ENCODE data around the gene DIDO1.

The DIDO1 gene

DNA sequence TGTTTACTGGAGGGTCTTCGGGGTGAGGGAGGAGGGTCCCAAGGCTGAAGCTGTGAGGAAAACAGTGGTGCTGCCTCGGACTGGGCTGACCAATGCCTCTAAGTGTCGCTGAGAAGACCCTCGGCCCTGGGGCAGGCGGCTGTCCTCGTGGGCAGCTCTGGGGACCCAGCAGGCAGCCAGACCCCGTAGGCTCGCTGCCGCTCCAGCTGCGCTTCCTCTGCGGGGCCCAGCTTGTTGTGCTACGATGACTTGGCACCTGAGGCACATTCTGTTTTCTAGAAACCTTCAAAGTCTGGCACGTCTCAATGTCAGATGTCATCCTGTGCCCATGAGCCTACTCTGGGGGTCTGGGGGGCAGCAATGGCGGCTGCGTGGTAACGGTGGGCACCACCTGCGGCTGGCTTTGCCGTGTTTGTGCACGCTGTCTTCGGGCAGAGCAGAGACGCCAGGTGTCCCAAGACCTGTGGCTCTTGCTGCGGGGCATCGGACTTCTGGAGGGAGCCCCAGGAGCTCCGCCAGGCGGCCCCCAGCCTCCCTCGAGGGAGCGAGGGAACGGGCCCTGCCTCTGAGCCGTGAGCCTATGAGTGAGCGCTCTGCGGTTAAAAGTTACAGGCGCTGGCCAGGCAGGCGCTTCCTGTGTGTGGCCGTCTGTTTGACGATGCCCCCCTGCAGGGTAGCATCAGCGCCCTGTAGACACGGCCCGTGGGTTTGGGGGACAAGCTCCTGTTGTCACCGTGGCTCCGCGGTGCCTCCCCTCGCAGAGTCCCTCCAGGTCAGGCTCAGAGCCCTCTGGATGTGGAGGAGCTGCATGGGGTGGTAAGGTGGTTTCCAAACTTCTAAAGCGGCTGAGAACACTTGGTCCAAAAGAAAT is 33.0 kb upstream of the DIDO1 start:
- Histone ChIP-seq H3K4me3 (ENCODE audit: low read depth, low read length) (no peak overlapping the region), H3K4me1 (peaks cover 8% of the 10 kb centered on the region), H2AFZ (no peak overlapping the region), H3K9ac (no peak overlapping the region), H3K4me2 (ENCODE audit: low read length) (no peak overlapping the region), H3K79me2 (no peaks in the 10 kb centered on the region), H3K36me3 (ENCODE audit: control insufficient read depth, insufficient read depth, low read length) (no peaks in the 10 kb centered on the region), H3K27ac (no peak overlapping the region), H3K9me3 (ENCODE audit: control insufficient read depth, low read length) (no peaks in the 10 kb centered on the region), H3K27me3 (ENCODE audit: control insufficient read depth, insufficient read depth, low read length) (no peaks in the 10 kb centered on the region)
- TF ChIP-seq, protein P1, sequence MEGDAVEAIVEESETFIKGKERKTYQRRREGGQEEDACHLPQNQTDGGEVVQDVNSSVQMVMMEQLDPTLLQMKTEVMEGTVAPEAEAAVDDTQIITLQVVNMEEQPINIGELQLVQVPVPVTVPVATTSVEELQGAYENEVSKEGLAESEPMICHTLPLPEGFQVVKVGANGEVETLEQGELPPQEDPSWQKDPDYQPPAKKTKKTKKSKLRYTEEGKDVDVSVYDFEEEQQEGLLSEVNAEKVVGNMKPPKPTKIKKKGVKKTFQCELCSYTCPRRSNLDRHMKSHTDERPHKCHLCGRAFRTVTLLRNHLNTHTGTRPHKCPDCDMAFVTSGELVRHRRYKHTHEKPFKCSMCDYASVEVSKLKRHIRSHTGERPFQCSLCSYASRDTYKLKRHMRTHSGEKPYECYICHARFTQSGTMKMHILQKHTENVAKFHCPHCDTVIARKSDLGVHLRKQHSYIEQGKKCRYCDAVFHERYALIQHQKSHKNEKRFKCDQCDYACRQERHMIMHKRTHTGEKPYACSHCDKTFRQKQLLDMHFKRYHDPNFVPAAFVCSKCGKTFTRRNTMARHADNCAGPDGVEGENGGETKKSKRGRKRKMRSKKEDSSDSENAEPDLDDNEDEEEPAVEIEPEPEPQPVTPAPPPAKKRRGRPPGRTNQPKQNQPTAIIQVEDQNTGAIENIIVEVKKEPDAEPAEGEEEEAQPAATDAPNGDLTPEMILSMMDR (IDR thresholded peaks at IDR 0.05) = no peak

DNA sequence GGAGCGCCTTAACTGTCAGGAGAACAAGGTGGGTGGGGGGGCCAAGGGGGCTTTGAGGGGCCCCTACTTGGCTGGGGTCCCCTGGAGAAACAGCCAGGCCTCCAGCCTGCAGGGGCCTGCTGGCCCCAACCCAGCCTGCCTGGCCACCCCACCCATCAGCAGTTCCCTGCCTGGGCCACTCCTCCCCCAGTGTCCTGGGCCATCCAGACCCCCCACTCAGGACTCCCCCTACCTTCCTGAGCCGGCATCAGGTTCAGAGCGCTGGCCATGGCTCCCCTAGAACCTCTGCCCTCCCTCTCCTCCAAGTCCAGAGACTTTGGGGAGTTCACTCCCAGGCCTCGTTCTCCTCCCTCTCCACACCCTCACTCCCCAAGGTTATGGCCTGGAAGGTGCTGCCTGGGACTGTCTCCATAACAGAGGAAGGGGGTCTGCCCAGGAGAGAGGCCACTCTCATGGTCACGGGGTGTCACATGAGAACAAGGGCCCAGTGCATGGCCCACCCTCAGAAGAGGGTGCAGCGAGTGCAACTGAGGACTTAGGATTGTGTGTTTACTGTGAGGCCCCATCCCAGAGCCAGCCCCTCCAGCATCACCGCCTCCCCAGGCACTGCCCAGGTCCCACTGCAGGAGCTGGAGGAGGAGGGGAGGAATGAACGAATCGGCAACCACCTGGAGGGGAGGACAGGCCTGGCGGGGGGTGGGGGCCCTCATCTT is 32.2 kb upstream of the DIDO1 start:
- Histone ChIP-seq H3K4me3 (ENCODE audit: low read depth, low read length) (no peak overlapping the region), H3K27me3 (ENCODE audit: control insufficient read depth, insufficient read depth, low read length) (no peaks in the 10 kb centered on the region), H3K79me2 (no peaks in the 10 kb centered on the region), H3K9ac (no peak overlapping the region), H2AFZ (no peak overlapping the region), H3K27ac (no peak overlapping the region), H3K4me2 (ENCODE audit: low read length) (no peak overlapping the region), H3K4me1 (peaks cover 8% of the 10 kb centered on the region), H3K36me3 (ENCODE audit: control insufficient read depth, insufficient read depth, low read length) (no peaks in the 10 kb centered on the region), H3K9me3 (ENCODE audit: control insufficient read depth, low read length) (no peaks in the 10 kb centered on the region)
- TF ChIP-seq, protein P1 (IDR thresholded peaks at IDR 0.05) = no peak

DNA sequence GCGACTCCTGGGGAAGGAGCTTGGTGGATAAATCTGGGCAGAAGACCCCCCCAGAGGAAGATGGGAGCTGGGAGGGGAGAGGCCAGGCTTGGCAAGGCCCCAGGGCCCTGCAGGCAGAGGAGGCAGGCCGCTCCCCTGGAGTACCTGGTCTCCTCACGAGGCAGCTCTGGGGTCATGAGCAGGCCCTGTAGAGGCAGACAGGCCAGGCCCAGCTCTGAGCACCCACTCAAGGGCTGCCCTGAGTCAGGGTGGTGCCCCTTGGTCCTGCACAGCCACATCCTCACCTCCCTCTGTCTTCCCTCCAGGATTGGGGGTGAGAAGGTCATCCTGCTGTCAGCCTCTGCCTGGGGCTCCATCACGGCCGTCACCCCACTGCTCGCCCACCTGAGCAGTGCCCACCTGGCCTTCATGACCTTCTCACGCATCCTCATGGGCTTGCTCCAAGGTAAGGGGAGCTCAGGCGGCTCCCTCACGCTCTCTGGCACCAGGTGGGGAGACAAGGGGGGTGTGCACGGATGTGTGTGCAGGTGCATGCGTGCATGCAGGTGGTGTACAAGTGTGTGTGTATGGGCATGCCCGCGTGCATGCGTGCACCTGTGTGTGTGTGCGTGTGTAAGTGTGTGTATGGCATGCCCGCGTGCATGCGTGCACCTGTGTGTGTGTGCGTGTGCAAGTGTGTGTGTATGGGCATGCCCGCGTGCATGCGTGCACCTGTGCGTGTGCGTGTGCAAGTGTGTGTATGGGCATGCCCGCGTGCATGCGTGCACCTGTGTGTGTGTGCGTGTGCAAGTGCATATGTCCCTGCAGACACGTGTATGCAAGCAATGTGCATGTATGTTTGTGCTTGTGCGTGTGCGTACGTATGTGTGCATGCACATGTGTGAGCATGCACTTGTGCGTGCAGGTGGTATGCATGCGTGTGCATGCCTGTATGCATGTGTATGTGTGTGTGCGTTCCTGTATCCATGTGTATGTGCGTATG is 31.1 kb upstream of the DIDO1 start:
- no peak overlapping the region for H2AFZ ChIP-seq
- H3K4me3 ChIP-seq (ENCODE audit: low read depth, low read length) = no peak overlapping the region
- no peaks in the 10 kb centered on the region for H3K9me3 ChIP-seq (ENCODE audit: control insufficient read depth, low read length)
- TF ChIP-seq, protein P1 (IDR thresholded peaks at IDR 0.05) = no peak
- no peaks in the 10 kb centered on the region for H3K36me3 ChIP-seq (ENCODE audit: control insufficient read depth, insufficient read depth, low read length)
- H3K4me1 ChIP-seq = peaks cover 8% of the 10 kb centered on the region
- no peak overlapping the region for H3K4me2 ChIP-seq (ENCODE audit: low read length)
- no peak overlapping the region for H3K27ac ChIP-seq
- H3K27me3 ChIP-seq (ENCODE audit: control insufficient read depth, insufficient read depth, low read length) = no peaks in the 10 kb centered on the region
- no peak overlapping the region for H3K9ac ChIP-seq
- H3K79me2 ChIP-seq = no peaks in the 10 kb centered on the region

DNA sequence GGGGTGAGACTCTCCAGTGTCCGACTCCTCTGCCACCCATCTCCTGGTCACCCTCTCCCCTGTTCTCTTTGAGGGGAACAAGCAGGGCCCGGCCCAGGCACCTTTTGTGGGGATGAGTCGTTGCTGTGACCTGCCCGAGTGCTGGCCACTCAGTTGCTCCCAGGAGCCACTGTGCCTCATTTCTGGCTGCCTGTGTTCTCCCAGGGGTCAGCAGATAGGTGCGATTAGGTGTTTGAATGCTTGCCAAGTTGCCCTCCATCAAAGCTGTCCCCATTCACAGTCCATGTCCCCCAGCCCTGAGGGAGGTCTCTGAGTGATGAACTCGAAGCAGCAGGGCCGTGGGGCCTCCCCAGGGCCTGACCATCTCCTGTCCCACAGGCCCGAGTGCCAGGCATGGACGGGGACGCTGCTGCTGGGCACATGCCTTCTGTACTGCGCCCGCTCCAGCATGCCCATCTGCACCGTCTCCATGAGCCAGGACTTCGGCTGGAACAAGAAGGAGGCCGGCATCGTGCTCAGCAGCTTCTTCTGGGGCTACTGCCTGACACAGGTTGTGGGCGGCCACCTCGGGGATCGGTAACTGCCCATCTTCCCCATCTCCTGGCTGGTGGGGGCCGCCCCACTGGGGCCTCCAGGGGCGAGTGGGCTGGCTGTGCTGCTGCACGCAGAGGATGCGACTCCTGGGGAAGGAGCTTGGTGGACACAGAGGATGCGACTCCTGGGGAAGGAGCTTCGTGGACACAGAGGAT is 30.3 kb upstream of the DIDO1 start:
- H3K4me1 ChIP-seq = peaks cover 8% of the 10 kb centered on the region
- no peak overlapping the region for H3K9ac ChIP-seq
- H2AFZ ChIP-seq = no peak overlapping the region
- H3K27me3 ChIP-seq (ENCODE audit: control insufficient read depth, insufficient read depth, low read length) = no peaks in the 10 kb centered on the region
- H3K79me2 ChIP-seq = peaks cover 7% of the 10 kb centered on the region
- TF ChIP-seq, protein P1 (IDR thresholded peaks at IDR 0.05) = no peak
- H3K9me3 ChIP-seq (ENCODE audit: control insufficient read depth, low read length) = no peaks in the 10 kb centered on the region
- H3K4me2 ChIP-seq (ENCODE audit: low read length) = no peak overlapping the region
- H3K27ac ChIP-seq = no peak overlapping the region
- H3K4me3 ChIP-seq (ENCODE audit: low read depth, low read length) = no peak overlapping the region
- no peaks in the 10 kb centered on the region for H3K36me3 ChIP-seq (ENCODE audit: control insufficient read depth, insufficient read depth, low read length)

Data from parathyroid adenoma (tissue), 2 donors.